Fibroblast of gingiva (primary cell): ENCODE data around the gene HJURP.

ENCODE experiments used
- DNase-seq: peaks from one replicate; pipeline ENCODE4 v3.0.0-alpha.2; 2011; ENCODE audit warnings: low read depth

Gene HJURP

DNA sequence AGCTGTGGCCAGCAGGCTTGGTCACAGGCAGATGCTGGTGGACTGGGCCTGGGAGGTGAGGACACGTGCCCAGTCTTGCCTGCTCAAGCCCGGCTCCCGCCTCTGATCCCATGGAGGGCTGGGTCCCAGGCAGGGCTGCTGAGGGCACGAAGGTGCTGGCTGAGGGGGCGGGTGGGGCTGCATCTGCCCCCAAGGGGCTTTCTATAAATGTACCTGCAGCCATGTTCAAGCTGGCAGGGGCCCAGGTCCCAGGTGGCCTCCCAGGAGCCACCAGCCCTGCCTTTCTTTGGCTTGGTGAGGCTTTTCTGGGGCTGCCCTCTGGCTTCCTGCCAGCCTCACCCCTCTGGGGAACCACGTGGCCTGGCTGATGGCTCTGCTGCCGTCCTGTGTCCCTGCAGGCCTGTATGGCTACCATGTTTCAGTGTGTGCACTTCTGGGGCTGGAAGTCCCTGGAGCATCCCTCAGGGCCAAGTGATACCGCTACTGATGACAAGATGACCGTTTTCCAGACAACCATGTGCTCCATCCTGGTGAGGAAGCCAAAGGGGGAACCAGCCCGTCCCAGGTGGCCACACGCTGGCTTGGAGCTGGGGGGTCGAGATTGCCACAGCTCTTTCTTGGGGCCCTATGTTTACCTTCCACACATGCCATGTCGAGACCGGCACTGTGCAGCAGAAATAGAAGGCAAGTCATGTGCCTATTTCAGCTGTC lies 23.2 kb downstream of the HJURP start:
- no peak for DNase-seq

DNA sequence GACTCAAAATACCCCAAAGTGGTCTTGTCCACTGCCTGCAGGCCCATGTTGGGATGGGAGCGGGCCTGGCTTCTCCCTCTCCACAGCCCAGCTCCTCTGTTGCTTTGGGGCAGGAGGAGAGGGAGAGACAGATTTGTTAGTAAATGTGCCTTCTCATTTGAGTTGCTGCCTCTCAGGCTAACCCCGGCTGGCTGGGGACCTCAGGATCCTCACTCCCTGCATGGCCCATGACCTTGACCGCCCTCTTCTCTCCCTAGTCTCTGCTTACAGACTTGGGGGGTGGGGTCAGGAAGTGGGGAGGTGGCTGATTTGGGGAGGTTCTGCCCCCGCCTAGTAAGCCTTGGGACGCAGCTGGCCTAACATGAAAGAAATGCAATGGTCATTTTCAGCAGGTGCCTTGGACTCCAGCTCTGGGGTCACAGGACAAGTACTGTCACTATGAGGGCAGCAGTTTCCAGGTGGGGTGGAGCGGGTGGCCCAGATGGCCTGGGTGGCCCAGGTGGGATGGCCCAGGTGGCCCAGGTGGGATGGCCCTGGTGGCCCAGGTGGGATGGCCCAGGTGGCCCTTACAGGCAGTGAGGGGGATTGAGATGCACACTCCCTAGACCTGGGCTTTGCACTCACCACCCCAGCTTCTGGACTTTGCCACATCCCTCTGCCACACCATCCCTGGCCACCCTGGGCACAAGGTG lies 24.1 kb downstream of the HJURP start:
- no peak for DNase-seq

DNA sequence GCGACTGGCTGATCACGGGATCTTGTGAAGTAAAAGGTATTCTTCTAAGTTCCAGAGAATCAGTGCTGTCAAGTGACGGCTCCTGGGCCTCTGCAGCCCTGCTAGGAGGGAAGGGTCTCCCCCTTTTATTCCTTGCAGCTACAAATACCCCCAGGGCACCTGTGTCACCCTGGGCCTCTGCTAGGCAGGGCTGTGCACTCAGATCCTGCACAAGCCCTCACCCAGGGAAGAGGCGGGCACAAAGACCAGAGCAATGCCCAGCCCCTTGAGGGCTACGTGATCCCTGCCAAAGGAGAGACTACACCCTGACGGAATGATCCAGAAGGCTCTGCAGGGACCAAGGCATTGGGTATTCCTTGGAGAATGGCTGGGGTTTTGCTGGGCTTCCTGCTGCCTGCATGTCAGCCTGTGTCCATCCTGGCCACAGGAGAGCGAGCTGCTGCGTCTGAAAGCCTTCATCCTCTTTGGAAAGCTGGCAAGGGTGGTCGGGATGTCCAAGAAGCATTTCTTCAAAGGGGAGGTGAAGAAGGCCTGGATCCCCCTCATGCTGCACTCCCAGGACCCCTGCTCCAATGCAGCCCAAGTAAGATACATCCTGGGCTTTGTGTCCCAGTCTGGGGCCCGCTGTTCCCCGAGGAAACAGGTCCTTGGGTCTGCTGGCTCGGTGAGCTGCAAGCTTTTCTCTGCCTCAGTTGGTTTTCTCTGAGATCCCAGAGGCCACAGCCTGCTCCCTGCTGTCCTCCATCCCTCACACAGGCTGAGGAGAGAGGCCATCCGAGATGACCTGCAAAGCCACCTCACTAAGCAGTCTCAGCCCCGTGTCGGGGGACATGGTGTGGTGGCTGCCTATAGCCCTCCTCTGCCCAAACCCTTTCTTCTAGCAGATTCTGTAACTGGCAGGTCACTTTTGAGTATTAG lies 24.9 kb downstream of the HJURP start:
- DNase-seq: no peak

DNA sequence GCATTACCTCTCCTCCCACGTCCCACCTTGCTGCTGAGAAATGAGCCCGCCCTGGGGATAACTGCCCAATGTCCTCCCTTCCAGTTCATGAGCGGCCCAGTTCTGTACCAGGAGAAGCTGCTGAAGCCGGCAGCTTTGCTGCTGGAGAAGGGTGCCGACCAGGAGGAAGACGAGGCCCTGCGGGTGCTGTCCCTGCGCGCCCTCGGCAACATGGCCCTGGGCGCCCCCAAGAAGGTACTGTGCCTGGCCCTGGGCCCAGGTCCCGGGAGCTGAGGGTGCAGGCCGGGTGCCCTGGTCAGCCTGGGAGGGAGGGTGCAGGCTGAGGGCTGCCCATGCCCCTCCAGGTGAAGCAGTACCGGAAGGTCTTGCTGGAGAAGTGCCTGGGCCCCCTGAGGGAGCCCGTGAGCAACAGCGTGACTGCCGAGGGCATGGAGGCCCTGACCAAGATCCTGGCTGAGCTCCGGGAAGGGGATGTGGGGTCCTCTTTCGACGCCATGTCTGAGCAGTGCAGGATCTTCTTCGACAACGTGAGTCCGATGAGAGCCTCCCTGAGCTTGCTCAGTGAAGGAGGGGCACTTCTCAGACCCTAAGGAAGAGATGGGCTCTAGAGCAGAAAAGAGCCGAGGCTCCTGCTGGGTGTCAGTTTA lies 25.7 kb downstream of the HJURP start:
- DNase-seq: no peak

DNA sequence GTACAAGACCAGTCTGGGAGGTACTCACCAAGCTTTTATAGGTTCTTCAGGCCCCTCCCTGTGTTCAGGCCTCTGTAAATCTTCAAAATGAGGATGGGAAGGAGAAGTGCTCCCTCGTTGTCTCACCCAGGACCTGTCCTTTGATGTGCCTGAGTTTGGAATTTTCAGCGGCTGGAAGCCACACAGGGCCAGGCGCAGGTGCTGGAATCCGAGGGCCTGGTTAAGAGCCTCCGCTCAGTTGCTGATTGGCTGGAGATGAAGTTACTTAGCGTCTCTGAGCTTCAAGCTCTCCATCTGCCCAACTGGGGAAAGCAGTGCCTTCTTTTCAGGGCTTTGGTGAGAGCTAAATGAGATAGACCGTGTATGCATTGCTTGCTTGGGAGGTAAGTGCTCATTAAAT lies 30.0 kb downstream of the HJURP start:
- no peak for DNase-seq

DNA sequence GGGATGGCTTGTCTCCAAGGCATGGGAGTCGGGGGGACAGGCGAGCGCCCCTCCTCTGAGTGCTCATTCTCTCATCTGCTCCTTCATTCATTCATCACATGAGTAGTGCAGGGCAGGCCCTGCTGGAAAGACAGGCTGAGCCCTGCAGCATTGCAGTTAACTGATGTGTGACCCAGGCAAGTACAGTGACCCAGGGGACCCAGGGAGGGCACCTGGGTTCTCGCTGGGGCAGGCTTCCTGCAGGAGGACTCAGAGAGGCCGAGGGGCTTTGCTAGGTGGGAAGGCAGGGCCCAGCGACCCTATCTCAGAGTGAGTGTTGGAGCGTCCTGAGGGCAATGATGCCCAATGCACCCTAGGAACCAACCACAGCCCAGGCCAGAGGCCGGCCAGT lies 30.6 kb downstream of the HJURP start:
- no peak for DNase-seq

DNA sequence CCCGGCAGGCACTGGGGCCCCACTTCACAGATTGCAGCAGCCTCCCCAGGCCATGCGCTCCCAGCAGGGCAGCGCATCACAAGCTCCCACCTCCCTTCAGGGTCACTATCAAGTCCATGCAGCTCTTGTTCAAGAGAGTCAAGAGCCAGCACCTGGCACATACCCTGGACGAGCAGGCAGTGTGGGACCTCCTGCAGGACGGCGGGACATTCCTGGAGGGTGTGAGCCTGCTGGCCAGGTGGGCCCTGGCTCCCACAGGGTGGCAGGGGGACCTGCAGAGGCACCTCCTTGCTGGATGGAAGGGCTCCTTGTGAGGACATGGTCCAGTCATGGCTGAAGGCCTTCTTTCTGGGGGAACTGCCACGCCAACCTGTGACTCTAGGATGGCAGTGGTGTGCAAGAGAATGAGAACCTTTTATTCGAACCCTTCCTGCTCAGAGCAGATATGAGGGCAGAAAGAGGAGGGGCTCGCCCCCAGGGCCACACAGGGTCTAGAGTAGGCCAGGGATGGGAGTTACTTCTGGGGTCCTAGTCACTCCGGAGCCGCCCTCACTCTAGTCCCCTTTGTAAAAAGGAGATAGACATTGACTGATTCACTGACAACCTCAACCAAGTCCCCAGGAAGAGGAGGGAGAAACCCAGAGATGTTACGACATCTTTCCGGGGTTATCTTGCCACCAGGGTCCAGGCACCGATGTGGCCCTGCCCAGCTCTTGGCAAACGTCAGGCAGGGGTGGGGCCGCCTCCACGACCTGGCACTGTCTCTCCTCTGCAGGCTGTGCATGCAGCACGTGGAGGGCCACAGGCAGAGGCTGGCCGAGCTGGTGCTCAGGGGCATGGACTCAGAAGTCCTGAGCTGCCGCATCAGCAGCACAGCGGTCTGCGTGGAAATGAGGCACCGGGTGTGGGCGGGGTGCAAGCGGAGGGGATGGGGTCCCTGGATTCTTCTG lies 31.3 kb downstream of the HJURP start:
- no peak for DNase-seq

DNA sequence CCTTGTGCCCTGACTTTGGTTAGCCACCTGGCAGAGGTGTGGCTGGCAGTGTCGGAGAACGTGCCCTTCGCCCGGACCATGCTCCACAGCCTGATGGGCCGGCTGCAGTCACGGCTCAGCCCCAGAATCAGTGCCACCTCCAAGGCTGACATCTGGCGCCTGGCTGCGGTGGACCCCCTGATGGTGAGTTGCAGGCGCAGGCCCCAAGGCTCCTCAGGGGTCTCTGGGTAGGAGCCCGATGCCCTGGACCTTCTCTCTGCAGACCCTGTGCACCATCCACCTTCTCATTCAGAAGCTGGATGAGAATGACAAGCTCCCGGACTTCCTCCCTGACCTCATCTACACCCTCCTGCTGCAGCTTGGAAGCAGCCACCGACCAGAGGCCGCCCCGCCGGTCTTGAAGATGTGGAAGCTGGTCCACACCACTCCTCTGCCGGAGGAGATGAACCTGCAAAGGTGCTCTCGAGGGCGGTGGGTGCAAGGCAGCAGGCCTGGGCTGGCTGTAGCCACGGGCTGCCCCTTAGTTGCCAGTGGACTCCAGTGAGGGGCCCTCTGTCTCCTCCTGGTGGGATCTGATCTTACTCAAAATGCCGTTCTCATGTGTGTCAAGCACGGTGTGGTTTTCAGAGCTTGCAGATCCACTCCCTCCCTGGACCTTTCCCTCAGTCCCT lies 32.1 kb downstream of the HJURP start:
- no peak for DNase-seq

DNA sequence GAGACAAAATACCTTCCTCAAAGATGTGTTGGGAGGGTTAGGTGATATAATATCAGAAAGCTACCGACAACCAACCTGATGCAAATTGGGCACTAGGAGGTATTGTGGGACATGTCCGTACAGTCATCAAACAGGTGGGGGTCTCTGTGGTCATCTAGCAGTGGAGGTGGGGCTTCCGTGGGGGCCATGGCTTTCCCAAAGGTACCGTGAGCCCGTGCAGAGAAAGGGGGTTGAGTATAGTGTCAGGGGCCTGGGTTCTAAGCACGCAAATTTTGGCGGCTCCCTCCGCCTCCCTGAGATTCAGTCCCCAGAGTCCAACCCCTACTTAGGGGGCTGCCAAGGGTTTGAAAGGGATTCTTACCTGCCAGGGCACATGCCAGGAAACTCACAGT lies 32.6 kb downstream of the HJURP start:
- DNase-seq: no peak

DNA sequence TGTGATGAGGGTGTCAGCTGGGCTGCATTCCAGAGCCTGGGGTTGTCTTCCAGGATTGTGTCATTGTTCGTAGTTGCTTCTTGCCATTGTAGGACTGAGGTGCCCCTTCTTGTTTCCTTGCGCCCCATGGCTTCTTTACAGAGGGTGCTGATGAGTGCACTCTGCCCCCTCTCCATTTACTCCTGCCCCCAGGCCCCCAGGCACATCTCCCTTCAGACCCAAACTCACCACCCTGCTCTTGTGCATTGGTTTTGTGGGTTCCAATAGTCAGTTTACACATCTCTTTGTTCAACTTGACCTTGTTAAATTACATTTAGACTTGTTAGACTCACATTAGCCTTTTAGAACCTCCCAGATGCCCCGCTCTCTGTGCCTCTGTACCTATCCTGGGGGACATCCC lies 33.1 kb downstream of the HJURP start:
- DNase-seq: no peak

DNA sequence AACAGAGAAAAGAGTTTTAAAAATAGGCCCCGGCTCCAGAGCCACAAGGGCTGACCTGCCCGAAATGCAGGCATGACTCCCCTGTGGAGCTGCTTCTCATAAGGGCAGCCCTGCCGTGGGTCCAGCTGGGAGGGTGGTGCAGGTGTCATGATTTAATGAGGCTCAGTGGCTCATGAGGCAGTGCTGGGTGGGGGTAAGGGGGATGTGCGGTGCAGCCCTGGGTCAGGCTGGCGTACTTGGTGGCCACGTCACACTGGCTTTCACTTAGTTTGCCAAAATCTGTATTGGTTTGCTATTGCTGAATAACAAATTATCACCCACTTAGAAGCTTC lies 33.6 kb downstream of the HJURP start:
- DNase-seq: no peak

DNA sequence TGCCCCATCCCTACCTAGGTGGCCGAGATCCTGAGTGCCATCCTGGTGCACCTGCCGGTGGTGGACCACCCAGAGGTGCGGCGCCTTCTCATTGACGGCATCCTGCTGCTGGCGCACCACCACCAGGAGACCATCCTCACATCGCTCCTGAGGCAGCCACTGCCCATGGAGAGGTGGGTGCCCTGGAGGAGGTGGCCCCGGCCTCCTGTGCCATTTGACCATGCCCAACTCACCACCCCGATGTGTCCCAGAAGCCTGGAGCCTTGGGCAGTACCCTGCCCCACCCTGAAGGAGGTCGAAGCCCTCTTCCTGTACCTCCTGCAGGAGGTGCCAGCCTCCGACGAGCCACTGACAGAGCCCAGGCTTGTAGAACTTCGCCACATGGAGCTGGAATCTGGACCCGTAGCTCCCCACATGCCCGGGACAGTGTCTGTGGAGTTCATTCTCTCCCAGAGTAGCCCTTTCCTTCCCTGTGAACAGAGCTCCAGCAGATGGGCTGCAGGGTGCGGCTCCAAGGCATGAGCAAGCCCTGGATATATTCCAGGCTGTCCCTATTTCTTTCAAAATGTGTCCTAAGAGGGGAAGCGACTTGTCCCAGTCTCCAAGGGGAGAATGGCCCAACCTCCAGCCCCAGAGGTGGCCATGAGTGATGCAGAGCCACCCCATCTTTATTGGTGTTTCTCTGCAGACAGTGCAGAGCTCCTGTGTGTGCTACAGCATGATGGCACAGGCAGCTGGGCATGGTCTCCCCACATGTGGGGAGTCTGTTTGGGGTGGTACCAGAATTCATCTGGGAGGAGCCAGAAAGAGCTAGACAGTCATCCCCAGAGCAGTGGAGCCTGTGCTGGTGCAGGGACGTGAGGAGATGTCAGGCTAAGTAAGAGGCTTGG lies 34.2 kb downstream of the HJURP start:
- DNase-seq: no peak

DNA sequence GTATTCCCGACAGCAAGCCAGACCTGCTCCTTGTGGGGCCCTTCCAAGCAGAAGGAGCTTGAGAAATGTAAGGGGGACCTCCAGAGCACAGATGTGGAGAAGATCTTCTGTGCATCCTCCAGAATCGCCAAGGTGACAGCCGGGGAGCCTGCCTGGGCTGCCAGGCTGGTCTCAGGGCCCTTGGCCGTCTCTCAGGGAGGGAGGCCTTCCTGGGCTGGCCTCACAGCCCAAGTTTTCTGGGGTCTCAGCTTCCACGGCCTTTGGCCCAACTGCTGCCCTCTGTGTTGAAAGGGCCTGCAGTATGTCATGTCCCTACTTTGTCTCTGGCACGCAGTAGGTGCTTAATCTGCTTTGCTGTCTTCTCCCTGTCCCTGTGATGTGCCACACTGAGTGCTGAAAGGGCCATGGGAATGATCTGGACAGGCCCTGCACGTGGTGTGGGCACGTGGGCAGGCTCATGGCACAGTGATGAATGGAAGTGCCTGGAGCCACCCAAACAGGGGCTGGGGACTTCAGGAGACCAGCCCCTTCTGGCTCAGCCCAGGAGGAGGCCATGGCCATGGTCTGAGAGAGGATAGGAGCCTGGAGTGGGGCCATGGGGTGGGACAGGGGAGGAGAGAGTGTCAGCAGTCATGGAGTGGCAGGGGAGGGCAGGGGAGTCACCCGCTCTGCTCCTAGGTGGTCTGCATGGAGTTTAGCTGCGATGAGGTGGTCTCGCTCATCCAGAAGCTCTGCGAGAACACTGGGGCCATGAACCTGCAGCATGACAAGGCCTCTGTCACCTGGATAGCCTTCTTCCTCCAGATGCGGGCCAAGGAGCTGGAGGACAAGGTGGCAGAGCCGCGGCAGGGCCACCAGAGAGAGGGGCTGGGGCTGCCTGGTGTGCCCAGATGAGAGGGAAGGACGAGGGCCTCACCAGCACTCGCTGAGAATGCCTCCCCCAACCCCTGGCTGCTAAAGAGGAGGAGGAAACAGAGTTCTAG lies 35.4 kb downstream of the HJURP start:
- no peak for DNase-seq

DNA sequence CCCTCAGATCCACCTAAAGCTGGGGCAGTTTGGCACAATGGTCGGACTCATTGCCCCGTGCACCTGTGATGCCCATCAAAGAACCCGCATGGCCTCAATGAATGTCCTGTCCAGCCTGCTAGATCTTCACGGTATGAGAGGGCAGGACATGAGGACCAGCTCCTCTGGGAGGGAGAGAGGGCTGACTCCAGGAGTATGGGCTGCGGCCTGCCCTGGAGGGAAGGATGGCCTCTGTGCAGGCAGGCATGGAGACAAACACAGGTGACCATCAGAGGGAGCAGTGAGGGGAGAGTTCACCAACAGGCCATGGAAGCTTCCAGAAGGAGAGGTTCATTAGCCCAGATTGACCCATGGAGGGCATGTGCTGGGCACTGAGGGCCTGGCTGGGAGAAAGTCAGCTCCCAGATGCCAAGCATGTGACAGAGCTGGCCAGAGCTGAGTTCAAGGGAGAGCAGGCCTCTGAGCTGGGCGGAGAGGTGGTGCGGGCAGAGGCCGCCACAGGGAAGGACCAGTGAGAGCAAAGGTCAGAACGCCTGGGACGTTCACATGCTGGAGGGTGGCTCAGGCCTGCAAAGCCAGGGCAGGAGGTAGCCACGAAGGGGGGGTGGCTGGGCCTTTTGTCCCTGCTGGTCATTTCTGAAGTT lies 36.2 kb downstream of the HJURP start:
- DNase-seq: no peak

DNA sequence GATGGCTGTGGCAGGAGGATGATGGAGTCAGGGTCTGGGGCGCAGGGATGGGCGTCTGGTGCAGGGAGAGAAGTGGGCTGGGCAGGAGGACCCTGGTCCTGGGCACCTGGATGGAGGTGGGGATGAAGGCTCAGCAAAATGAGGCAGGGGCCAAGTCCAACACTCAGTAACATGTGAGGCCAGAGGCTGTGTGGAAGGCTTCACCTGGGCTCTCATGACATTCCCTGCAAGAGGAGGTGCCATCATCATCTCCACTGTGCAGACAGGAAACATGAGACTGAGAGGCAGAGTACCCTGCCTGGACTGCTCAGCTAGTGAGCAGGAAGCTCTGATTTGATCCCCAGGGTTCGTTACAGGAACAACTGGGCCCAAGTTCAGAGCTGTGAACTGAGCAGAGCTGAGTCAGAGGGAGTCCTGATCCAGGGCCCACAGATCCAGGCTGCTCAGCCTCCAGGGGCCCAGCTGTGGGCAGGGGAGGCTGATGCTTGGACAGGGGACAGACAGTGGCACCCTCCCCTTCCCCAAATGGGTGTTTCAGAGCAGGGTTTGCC lies 36.9 kb downstream of the HJURP start:
- DNase-seq: no peak

DNA sequence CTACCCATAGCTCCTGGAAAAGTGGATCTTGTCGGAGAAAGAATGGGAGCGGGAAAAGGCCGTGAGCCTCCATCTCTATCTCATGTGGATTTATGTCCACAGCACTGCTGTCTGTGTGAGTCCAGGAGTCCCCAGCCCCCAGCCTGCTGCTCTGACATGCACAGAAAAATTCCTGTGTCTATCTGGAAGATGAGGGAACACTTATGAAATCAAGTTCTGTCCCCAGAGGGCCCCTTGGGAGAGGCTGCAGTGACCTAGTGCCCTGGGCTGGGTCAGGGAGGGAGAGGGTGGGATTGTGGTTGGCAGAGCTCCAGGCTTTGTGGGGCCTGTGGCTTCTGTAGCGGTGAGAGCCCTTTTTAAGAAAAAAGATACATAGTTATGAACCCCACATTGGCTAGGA lies 37.6 kb downstream of the HJURP start:
- DNase-seq: no peak

DNA sequence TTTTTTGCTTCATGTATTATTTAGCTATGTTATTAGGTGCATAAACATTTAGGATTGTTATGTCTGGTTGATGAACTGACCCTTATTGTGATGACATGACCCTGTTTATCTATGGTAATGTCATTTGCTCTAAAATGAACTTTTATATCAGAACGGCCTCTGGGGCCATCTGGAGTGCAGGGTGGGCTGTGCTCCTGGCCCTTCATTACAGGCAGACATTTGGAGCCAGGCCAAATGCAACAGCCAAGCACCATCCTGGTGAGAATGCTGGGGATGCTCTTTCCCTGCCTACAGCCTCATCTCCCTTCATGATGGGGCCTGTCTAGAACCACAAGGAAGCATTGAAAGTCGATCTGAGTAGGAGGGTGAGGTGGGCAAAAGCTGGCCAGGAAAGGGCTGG lies 38.0 kb downstream of the HJURP start:
- DNase-seq: no peak

DNA sequence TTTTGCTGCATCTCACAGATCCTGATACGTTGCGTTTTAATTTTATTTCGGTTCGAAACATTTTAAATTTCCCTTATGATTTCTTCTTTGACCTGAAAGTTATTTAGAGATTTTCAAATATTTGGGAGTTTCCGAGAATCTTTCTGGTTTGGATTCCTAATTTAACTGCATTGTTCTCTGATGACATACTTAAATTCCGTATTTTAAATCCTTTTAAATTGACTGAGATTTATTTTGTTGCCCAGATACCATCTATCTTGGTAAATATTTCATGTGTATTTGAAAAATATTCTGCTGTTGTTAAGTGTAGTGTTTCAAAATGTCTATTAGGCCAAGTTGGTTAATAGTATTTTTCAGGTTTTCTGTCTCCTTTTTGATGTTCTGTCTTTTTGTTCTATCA lies 38.5 kb downstream of the HJURP start:
- no peak for DNase-seq
